ENCODE data around the gene KCNJ16.

KCNJ16 gene

DNA sequence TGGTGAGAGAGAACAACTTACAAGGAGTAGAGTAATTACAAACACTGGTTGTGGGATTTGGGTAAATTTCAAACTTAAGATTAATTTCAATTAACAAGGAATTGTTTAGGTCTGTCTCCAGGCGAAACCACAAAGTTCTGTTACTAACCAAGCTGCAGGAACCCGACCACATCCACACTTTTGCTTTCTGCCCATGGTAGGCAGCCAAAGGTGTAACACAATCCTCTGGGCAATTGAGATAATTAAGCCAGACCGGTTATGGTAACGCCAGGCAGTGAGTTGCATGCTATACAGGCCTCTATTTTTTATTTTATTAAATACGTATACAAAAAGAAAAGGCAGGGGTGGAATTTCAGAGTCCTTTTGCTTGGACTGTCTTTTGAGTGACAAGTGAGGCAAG, 106.4 kb downstream of the KCNJ16 start:
- H3K27me3 ChIP-seq (ENCODE audit: low read depth, low read length), result no peaks in the 10 kb centered on the region
- no peak overlapping the region for H3K4me3 ChIP-seq (ENCODE audit: low read depth in 1 of 2, low read length in 2 of 2)
- no peaks in the 10 kb centered on the region for H3K4me1 ChIP-seq (ENCODE audit: control insufficient read depth in 1 of 2, insufficient read depth in 2 of 2, low read length in 2 of 2)
- no peaks in the 10 kb centered on the region for H3K9me3 ChIP-seq (ENCODE audit: control insufficient read depth in 1 of 2, low read length in 2 of 2)
- H3K27ac ChIP-seq (ENCODE audit: low read length), result no peak overlapping the region
- no peaks in the 10 kb centered on the region for H3K36me3 ChIP-seq (ENCODE audit: control insufficient read depth in 1 of 2, insufficient read depth in 2 of 2, low read length in 2 of 2)

DNA sequence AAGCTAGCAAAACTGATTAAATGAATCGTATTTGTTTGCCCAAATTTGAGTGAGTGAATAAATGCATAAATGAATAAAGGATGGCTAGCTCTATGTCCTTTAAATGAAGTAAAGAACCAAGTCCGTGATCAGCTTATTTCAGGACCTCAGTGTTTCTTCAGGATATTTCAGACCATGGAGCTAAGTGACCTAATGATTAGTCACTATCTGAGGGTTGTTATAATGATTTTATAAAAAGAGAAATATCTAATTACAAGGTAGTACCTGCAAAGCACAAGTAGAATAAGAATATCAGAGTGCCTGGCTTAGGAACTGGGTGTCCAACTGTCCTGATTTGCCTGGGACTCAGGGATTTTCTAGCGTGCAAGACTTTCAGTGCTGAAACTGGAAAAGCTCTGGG, 106.8 kb downstream of the KCNJ16 start:
- no peaks in the 10 kb centered on the region for H3K27me3 ChIP-seq (ENCODE audit: low read depth, low read length)
- no peak overlapping the region for H3K27ac ChIP-seq (ENCODE audit: low read length)
- H3K4me1 ChIP-seq (ENCODE audit: control insufficient read depth in 1 of 2, insufficient read depth in 2 of 2, low read length in 2 of 2), result no peaks in the 10 kb centered on the region
- H3K9me3 ChIP-seq (ENCODE audit: control insufficient read depth in 1 of 2, low read length in 2 of 2), result no peaks in the 10 kb centered on the region
- no peaks in the 10 kb centered on the region for H3K36me3 ChIP-seq (ENCODE audit: control insufficient read depth in 1 of 2, insufficient read depth in 2 of 2, low read length in 2 of 2)
- no peak overlapping the region for H3K4me3 ChIP-seq (ENCODE audit: low read depth in 1 of 2, low read length in 2 of 2)

DNA sequence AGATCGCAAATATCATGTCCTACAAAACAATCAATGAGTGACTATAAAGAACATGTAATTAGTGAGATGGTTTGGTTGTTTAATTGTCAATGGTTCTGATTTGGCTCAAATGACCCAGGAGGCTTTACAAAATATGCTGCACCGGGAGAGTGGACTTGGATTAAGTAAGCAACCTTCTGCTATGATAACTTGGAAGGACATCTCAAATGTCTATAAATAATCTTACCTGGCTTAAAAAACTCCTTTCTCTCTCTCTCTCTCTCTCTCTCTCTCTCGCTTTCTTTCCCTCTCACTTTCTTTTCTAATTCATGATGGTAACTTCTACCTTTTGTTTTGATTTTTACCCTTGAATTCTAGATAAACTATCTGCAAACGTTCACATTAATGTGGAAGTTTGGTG, 108.5 kb downstream of the KCNJ16 start:
- Histone ChIP-seq H3K27ac (ENCODE audit: low read length) (no peak overlapping the region), H3K9me3 (ENCODE audit: control insufficient read depth in 1 of 2, low read length in 2 of 2) (no peaks in the 10 kb centered on the region), H3K27me3 (ENCODE audit: low read depth, low read length) (no peaks in the 10 kb centered on the region), H3K4me3 (ENCODE audit: low read depth in 1 of 2, low read length in 2 of 2) (no peak overlapping the region), H3K4me1 (ENCODE audit: control insufficient read depth in 1 of 2, insufficient read depth in 2 of 2, low read length in 2 of 2) (no peaks in the 10 kb centered on the region), H3K36me3 (ENCODE audit: control insufficient read depth in 1 of 2, insufficient read depth in 2 of 2, low read length in 2 of 2) (no peaks in the 10 kb centered on the region)

DNA sequence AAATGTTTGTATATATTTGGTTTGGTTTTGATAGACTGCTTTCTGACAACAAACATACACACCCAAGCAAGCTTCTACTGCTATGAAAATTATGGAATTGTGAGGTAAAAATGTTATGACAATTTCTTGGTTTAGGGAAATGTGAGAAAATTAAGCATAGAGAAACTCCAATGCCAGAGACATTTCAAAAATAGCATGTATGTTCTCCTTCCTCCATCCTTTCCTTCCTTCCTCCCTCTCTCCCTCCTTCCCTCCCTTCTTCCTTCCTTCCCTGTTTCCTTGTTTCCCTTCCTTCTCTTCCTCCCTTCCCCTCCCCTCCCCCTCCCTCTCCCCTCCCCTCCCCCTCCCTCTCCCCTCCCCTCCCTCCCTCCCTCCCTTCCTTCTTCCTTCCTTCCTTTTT, 109.2 kb downstream of the KCNJ16 start:
- no peaks in the 10 kb centered on the region for H3K4me1 ChIP-seq (ENCODE audit: control insufficient read depth in 1 of 2, insufficient read depth in 2 of 2, low read length in 2 of 2)
- no peaks in the 10 kb centered on the region for H3K27me3 ChIP-seq (ENCODE audit: low read depth, low read length)
- H3K9me3 ChIP-seq (ENCODE audit: control insufficient read depth in 1 of 2, low read length in 2 of 2), result no peaks in the 10 kb centered on the region
- no peak overlapping the region for H3K27ac ChIP-seq (ENCODE audit: low read length)
- H3K36me3 ChIP-seq (ENCODE audit: control insufficient read depth in 1 of 2, insufficient read depth in 2 of 2, low read length in 2 of 2), result no peaks in the 10 kb centered on the region
- no peak overlapping the region for H3K4me3 ChIP-seq (ENCODE audit: low read depth in 1 of 2, low read length in 2 of 2)

DNA sequence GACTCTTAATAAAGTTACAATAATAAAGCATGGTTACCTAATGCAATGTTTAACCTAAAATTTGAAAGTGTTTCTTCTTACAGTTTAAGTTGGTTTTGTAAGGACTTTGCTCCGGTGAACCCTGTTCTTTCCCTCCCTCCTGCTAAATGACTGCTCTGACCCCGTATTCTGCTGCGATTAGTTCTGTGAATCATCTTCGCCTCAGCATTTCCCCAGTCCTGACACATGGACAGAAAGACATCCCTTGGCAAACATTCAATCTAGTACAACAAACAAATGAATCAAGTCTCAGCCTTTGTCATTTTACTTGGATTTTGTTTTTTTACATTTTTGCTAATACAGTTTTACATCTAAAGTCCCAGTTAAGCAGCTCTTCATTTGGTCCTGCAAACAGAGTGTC, 109.7 kb downstream of the KCNJ16 start:
- Histone ChIP-seq H3K27ac (ENCODE audit: low read length) (no peak overlapping the region), H3K4me1 (ENCODE audit: control insufficient read depth in 1 of 2, insufficient read depth in 2 of 2, low read length in 2 of 2) (no peaks in the 10 kb centered on the region), H3K4me3 (ENCODE audit: low read depth in 1 of 2, low read length in 2 of 2) (no peak overlapping the region), H3K36me3 (ENCODE audit: control insufficient read depth in 1 of 2, insufficient read depth in 2 of 2, low read length in 2 of 2) (no peaks in the 10 kb centered on the region), H3K9me3 (ENCODE audit: control insufficient read depth in 1 of 2, low read length in 2 of 2) (no peaks in the 10 kb centered on the region), H3K27me3 (ENCODE audit: low read depth, low read length) (no peaks in the 10 kb centered on the region)
